Testis (tissue), 2 donors: Measurements from ENCODE around the gene GATA2.

Experiments used
- CTCF ChIP-seq, 3 experiments: fragments of 450-650 bp in 2 of 3; fragments of 200-600 bp in 1 of 3; sonication (generic) in 1 of 3; IDR thresholded peaks; one replicate each; pipeline ENCODE4 v1.5.1; 2016 to 2019; ENCODE audit warnings: antibody characterized with exemption in 3 of 3, mild to moderate bottlenecking in 2 of 3, moderate library complexity in 1 of 3
- POLR2A ChIP-seq: fragments of 450-650 bp; IDR thresholded peaks from one replicate; pipeline ENCODE4 v1.6.1; 2017; ENCODE audit warnings: antibody characterized with exemption, mild to moderate bottlenecking, moderate library complexity

GRCh38 chr3:128524374-128525299 lies 31.6 kb upstream of the GATA2 start:
- TF ChIP-seq CTCF (IDR thresholded peaks at IDR 0.05): no peak
- no peak for TF ChIP-seq POLR2A
